Measurements from ENCODE around the gene IMPG2.
A peak's percentile ranks its signal among the peaks of the same experiment; 100 is the strongest.

- TF ChIP-seq ZNF211 (tag by site-specific recombination; IDR thresholded peaks at IDR 0.05; ENCODE audit: low read depth): no peak
- TF ChIP-seq KLF17 (tag by site-specific recombination; IDR thresholded peaks at IDR 0.05): no peak
- TF ChIP-seq BCL11A (tag by site-specific recombination; IDR thresholded peaks at IDR 0.05; ENCODE audit: low read depth): no peak
- TF ChIP-seq YY1 (tag by site-specific recombination; IDR thresholded peaks at IDR 0.05): no peak
- no peak for TF ChIP-seq ZBTB49 (tag by site-specific recombination; IDR thresholded peaks at IDR 0.05; ENCODE audit: low read depth)
- TF ChIP-seq SP2 (tag by site-specific recombination; IDR thresholded peaks at IDR 0.05): no peak
- TF ChIP-seq, protein P1, sequence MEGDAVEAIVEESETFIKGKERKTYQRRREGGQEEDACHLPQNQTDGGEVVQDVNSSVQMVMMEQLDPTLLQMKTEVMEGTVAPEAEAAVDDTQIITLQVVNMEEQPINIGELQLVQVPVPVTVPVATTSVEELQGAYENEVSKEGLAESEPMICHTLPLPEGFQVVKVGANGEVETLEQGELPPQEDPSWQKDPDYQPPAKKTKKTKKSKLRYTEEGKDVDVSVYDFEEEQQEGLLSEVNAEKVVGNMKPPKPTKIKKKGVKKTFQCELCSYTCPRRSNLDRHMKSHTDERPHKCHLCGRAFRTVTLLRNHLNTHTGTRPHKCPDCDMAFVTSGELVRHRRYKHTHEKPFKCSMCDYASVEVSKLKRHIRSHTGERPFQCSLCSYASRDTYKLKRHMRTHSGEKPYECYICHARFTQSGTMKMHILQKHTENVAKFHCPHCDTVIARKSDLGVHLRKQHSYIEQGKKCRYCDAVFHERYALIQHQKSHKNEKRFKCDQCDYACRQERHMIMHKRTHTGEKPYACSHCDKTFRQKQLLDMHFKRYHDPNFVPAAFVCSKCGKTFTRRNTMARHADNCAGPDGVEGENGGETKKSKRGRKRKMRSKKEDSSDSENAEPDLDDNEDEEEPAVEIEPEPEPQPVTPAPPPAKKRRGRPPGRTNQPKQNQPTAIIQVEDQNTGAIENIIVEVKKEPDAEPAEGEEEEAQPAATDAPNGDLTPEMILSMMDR (tag by site-specific recombination; IDR thresholded peaks at IDR 0.05): peak; percentile 45; the same call in 1 of the 2 replicates
Measured at GRCh38 chr3:101195951-101196713, 124.2 kb downstream of the IMPG2 start.

All from HEK293 (cell line).